SK-N-SH (cell line): ENCODE data around the gene CD244. TPM values are rescaled to one million over a fixed set of nuclear protein-coding genes. Genes with fewer than 3 reads are reported as not detected.

ENCODE experiments used
- CTCF ChIA-PET: fragments of 300-600, 350-600 bp; formaldehyde crosslinking; extraction: SDS; loops from one replicate; lab custom pipeline; 2021; lab: Yijun Ruan, JAX
- POLR2A ChIA-PET: fragments of 350-600 bp; sonication (Branson Sonifier 250); formaldehyde crosslinking; extraction: SDS; loops from one replicate; lab custom pipeline; 2020; ENCODE audit warnings: antibody characterized with exemption, inconsistent platforms; lab: Yijun Ruan, JAX
- DNase-seq: peaks from one replicate; pipeline ENCODE4 v3.0.0; 2012
- H2AFZ ChIP-seq: fragments of 200-600 bp; sonication (generic); 2 replicates; pipeline ENCODE4 v1.8.1; 2016; ENCODE audit warnings: antibody characterized with exemption, mild to moderate bottlenecking, low read depth
- H3F3A ChIP-seq: fragments of 200-600 bp; sonication (generic); replicated peaks from 2 replicates; pipeline ENCODE3; 2016; ENCODE audit warnings: antibody characterized with exemption, mild to moderate bottlenecking; ENCODE audit not compliant: insufficient read depth
- H3K27ac ChIP-seq, 2 experiments: fragments of 200-500 bp in 1 of 2; fragments of 200-600 bp in 1 of 2; sonication (Bioruptor generic) in 1 of 2; sonication (generic), shearing (Covaris generic) in 1 of 2; 2 replicates each; pipeline versions ENCODE4 v1.5.1 to v1.6.1; 2014 to 2016; ENCODE audit warnings: low read depth in 2 of 2, inconsistent platforms in 1 of 2, low read length in 1 of 2, mild to moderate bottlenecking in 1 of 2, mixed read lengths in 1 of 2
- H3K27me3 ChIP-seq: fragments of 200-600 bp; sonication (generic), shearing (Covaris generic); 2 replicates; pipeline ENCODE4 v1.6.1; 2016; ENCODE audit warnings: mixed run types; ENCODE audit not compliant: insufficient read depth
- H3K36me3 ChIP-seq, 2 experiments: fragments of 200-500 bp in 1 of 2; fragments of 200-600 bp in 1 of 2; sonication (Bioruptor generic) in 1 of 2; sonication (generic) in 1 of 2; replicated peaks in 1 of 2; 2 replicates each; pipeline versions ENCODE3 to v1.5.1; 2014 to 2016; ENCODE audit warnings: low read length in 1 of 2, mild to moderate bottlenecking in 1 of 2; ENCODE audit not compliant: insufficient read depth in 2 of 2, control insufficient read depth in 1 of 2
- H3K4me1 ChIP-seq, 2 experiments: fragments of 200-500 bp in 1 of 2; fragments of 200-600 bp in 1 of 2; sonication (Bioruptor generic) in 1 of 2; sonication (generic), shearing (Covaris generic) in 1 of 2; 2 replicates each; pipeline versions ENCODE4 v1.5.1 to v1.6.1; 2014 to 2016; ENCODE audit warnings: low read depth in 1 of 2, low read length in 1 of 2, mixed run types in 1 of 2; ENCODE audit not compliant: insufficient read depth in 2 of 2, control insufficient read depth in 1 of 2
- H3K4me2 ChIP-seq: fragments of 200-600 bp; sonication (generic), shearing (Covaris generic); 2 replicates; pipeline ENCODE4 v1.6.1; 2017; ENCODE audit warnings: mixed run types
- H3K4me3 ChIP-seq, 2 experiments: fragments of 200-500 bp in 1 of 2; fragments of 200-600 bp in 1 of 2; sonication (Bioruptor generic) in 1 of 2; sonication (generic), shearing (Covaris generic) in 1 of 2; 2 replicates each; pipeline versions ENCODE4 v1.5.1 to v1.8.1; 2014 to 2016; ENCODE audit warnings: low read depth in 2 of 2, inconsistent platforms in 1 of 2, low read length in 1 of 2, mild to moderate bottlenecking in 1 of 2, mixed read lengths in 1 of 2, moderate library complexity in 1 of 2
- H3K79me2 ChIP-seq: fragments of 200-600 bp; sonication (generic); 2 replicates; pipeline ENCODE4 v1.8.1; 2017; ENCODE audit warnings: mild to moderate bottlenecking; ENCODE audit not compliant: insufficient read depth
- H3K9ac ChIP-seq: fragments of 200-600 bp; sonication (generic); 2 replicates; pipeline ENCODE4 v1.6.1; 2017; ENCODE audit warnings: mixed run types
- H3K9me2 ChIP-seq: fragments of 200-600 bp; sonication (generic); 2 replicates; pipeline ENCODE4 v1.6.1; 2017; ENCODE audit warnings: mixed run types
- H3K9me3 ChIP-seq: fragments of 200-600 bp; sonication (generic); 2 replicates; pipeline ENCODE4 v1.6.1; 2017; ENCODE audit warnings: mixed run types, mild to moderate bottlenecking, moderate library complexity
- H4K20me1 ChIP-seq: fragments of 200-600 bp; sonication (generic); 2 replicates; pipeline ENCODE4 v1.6.1; 2017; ENCODE audit warnings: mild to moderate bottlenecking, mixed run types; ENCODE audit not compliant: insufficient read depth
- CHD2 ChIP-seq: fragments of 150-350 bp; IDR thresholded peaks from 2 replicates; pipeline ENCODE4 v1.6.1; 2018; ENCODE audit warnings: low read length; ENCODE audit not compliant: partially characterized antibody
- EZH2phosphoT487 ChIP-seq: fragments of 200-600 bp; sonication (generic); IDR thresholded peaks from 2 replicates; pipeline ENCODE4 v1.6.1; 2017; ENCODE audit warnings: low read depth, mixed run types, mild to moderate bottlenecking, antibody characterized with exemption, moderate library complexity, borderline replicate concordance
- GABPA ChIP-seq: IDR thresholded peaks from 2 replicates; pipeline ENCODE4 v1.4.0; 2012; ENCODE audit warnings: low read depth, mild to moderate bottlenecking
- JUND ChIP-seq: IDR thresholded peaks from 2 replicates; pipeline ENCODE4 v1.4.0; 2012
- MEF2A ChIP-seq: IDR thresholded peaks from 2 replicates; pipeline ENCODE4 v1.4.0; 2012; ENCODE audit warnings: low read depth, borderline replicate concordance
- NRF1 ChIP-seq: IDR thresholded peaks from 2 replicates; pipeline ENCODE4 v1.6.1; 2012; ENCODE audit warnings: low read depth, mild to moderate bottlenecking, low read length
- SMC3 ChIP-seq: IDR thresholded peaks from 2 replicates; pipeline ENCODE4 v1.6.1; 2012; ENCODE audit warnings: low read depth, low read length, improper control_type of control experiment
- TAF1 ChIP-seq: IDR thresholded peaks from 2 replicates; pipeline ENCODE4 v1.6.1; 2012; ENCODE audit warnings: low read depth, mild to moderate bottlenecking, low read length, moderate library complexity, borderline replicate concordance
- YY1 ChIP-seq: IDR thresholded peaks from 2 replicates; pipeline ENCODE4 v1.4.0; 2012; ENCODE audit warnings: low read depth, mild to moderate bottlenecking
- WGBS: methylation state at CpG from one replicate; pipeline ENCODE4 v1.1.6; 2017; ENCODE audit warnings: low lambda C conversion rate; 5-methylcytosine and 5-hydroxymethylcytosine counted together
- polyA plus RNA-seq, 3 experiments: library from polyadenylated mRNA; depleted of rRNA; stranded (reverse); fragments of >200 nt; gene quantifications; 2 replicates each; pipeline ENCODE4 v1.2.3, GENCODE V29; 2012
- TF ChIP-seq, protein P1 (sequence below): fragments of 200-600 bp; sonication (generic); IDR thresholded peaks from 2 replicates; pipeline ENCODE4 v1.6.1; 2017; ENCODE audit warnings: antibody characterized with exemption, mild to moderate bottlenecking, moderate library complexity

The CD244 gene
- polyA plus RNA-seq, 1 of the 3 experiments (the other 2 are of a cell fraction) = not detected

GRCh38 chr1:160858507-160858906, 4.2 kb downstream of the CD244 start (continued):
- TF ChIP-seq, protein P1, sequence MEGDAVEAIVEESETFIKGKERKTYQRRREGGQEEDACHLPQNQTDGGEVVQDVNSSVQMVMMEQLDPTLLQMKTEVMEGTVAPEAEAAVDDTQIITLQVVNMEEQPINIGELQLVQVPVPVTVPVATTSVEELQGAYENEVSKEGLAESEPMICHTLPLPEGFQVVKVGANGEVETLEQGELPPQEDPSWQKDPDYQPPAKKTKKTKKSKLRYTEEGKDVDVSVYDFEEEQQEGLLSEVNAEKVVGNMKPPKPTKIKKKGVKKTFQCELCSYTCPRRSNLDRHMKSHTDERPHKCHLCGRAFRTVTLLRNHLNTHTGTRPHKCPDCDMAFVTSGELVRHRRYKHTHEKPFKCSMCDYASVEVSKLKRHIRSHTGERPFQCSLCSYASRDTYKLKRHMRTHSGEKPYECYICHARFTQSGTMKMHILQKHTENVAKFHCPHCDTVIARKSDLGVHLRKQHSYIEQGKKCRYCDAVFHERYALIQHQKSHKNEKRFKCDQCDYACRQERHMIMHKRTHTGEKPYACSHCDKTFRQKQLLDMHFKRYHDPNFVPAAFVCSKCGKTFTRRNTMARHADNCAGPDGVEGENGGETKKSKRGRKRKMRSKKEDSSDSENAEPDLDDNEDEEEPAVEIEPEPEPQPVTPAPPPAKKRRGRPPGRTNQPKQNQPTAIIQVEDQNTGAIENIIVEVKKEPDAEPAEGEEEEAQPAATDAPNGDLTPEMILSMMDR = no peak
- no peak for TF ChIP-seq MEF2A
- no peak for TF ChIP-seq SMC3
- no peak for TF ChIP-seq EZH2phosphoT487

- no peak for TF ChIP-seq CHD2
- TF ChIP-seq JUND = no peak
- no peak for TF ChIP-seq YY1
- no peak overlapping the region for H3K4me3 ChIP-seq
- no peaks in the 10 kb centered on the region for H4K20me1 ChIP-seq
- no peak for DNase-seq
- no peaks in the 10 kb centered on the region for H3K9me3 ChIP-seq
- H3K36me3 ChIP-seq = no peaks in the 10 kb centered on the region
- H3F3A ChIP-seq = no peaks in the 10 kb centered on the region
- H3K4me1 ChIP-seq = no peaks in the 10 kb centered on the region
- no peak overlapping the region for H3K27ac ChIP-seq
- no peaks in the 10 kb centered on the region; the same call in 1 of the 2 replicates for H3K27me3 ChIP-seq
- CTCF ChIA-PET = no interaction called here
- WGBS = 19% methylated on average over 4 of the region's 4 CpGs
- H2AFZ ChIP-seq = no peak overlapping the region
- no peaks in the 10 kb centered on the region for H3K79me2 ChIP-seq
- no peak overlapping the region for H3K4me2 ChIP-seq
- POLR2A ChIA-PET = no interaction called here
- H3K9ac ChIP-seq = no peak overlapping the region
- H3K9me2 ChIP-seq = no peaks in the 10 kb centered on the region
Measured at GRCh38 chr1:160858097-160858496, 4.6 kb downstream of the CD244 start.

GRCh38 chr1:160855181-160855981, 7.3 kb downstream of the CD244 start:
- ChIA-PET POLR2A (no interaction called here), CTCF (no interaction called here)
- no peaks in the 10 kb centered on the region for H3K9me3 ChIP-seq
- H3K4me3 ChIP-seq = no peak overlapping the region
- no peak overlapping the region for H2AFZ ChIP-seq
- H3K4me1 ChIP-seq = no peaks in the 10 kb centered on the region
- H3K36me3 ChIP-seq = no peaks in the 10 kb centered on the region
- no peaks in the 10 kb centered on the region for H3F3A ChIP-seq
- H3K4me2 ChIP-seq = no peak overlapping the region
- H4K20me1 ChIP-seq = no peaks in the 10 kb centered on the region
- no peaks in the 10 kb centered on the region for H3K79me2 ChIP-seq
- H3K27me3 ChIP-seq = peaks cover 7% of the 10 kb centered on the region; the same call in 1 of the 2 replicates
- TF ChIP-seq TAF1 = no peak
- no peak for TF ChIP-seq NRF1
- TF ChIP-seq, protein P1 = no peak
- TF ChIP-seq GABPA = no peak
- 6% methylated on average over 9 of the region's 9 CpGs for WGBS
- H3K9ac ChIP-seq = no peak overlapping the region
- H3K27ac ChIP-seq = no peak overlapping the region
- H3K9me2 ChIP-seq = no peaks in the 10 kb centered on the region
- DNase-seq = no peak
